ENCODE results near the gene S100A6.

DNA sequence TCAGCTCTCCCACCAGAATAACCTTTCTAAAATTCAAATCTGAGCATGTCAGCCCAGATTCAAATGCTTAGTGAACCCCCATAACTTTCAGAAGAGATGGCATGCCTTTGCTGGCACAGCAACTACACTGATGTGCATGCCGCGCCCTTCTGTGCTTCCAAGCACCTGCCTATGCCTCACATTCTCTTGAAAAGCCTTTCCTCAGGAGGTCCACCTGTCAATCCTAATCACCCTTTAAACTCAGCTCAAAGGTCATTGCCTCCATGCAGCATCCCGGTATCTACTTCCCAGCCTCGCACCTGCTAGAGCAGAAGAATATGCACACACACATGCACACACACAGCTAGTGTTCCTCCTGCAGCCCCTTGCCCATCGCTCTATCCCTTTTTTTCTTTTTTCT, 35.1 kb upstream of the S100A6 start:
- no peak for TF ChIP-seq NFYB (CRISPR knock-in tag; conservative IDR thresholded peaks at IDR 0.05; ENCODE audit: low read depth)
- no peak for TF ChIP-seq CREM (CRISPR knock-in tag; IDR thresholded peaks at IDR 0.05)
- no peak for TF ChIP-seq ZNF317 (CRISPR knock-in tag; IDR thresholded peaks at IDR 0.05; ENCODE audit: borderline replicate concordance, low read depth)
- no peak for TF ChIP-seq TP53 (CRISPR knock-in tag; IDR thresholded peaks at IDR 0.05)
- TF ChIP-seq FOXJ3 (CRISPR knock-in tag; IDR thresholded peaks at IDR 0.05; ENCODE audit: borderline replicate concordance), result no peak
- TF ChIP-seq, protein P1, sequence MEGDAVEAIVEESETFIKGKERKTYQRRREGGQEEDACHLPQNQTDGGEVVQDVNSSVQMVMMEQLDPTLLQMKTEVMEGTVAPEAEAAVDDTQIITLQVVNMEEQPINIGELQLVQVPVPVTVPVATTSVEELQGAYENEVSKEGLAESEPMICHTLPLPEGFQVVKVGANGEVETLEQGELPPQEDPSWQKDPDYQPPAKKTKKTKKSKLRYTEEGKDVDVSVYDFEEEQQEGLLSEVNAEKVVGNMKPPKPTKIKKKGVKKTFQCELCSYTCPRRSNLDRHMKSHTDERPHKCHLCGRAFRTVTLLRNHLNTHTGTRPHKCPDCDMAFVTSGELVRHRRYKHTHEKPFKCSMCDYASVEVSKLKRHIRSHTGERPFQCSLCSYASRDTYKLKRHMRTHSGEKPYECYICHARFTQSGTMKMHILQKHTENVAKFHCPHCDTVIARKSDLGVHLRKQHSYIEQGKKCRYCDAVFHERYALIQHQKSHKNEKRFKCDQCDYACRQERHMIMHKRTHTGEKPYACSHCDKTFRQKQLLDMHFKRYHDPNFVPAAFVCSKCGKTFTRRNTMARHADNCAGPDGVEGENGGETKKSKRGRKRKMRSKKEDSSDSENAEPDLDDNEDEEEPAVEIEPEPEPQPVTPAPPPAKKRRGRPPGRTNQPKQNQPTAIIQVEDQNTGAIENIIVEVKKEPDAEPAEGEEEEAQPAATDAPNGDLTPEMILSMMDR (IDR thresholded peaks at IDR 0.05), result no peak
- TF ChIP-seq, protein P2, sequence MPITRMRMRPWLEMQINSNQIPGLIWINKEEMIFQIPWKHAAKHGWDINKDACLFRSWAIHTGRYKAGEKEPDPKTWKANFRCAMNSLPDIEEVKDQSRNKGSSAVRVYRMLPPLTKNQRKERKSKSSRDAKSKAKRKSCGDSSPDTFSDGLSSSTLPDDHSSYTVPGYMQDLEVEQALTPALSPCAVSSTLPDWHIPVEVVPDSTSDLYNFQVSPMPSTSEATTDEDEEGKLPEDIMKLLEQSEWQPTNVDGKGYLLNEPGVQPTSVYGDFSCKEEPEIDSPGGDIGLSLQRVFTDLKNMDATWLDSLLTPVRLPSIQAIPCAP (CRISPR knock-in tag; IDR thresholded peaks at IDR 0.05), result no peak
- TF ChIP-seq, protein P3, sequence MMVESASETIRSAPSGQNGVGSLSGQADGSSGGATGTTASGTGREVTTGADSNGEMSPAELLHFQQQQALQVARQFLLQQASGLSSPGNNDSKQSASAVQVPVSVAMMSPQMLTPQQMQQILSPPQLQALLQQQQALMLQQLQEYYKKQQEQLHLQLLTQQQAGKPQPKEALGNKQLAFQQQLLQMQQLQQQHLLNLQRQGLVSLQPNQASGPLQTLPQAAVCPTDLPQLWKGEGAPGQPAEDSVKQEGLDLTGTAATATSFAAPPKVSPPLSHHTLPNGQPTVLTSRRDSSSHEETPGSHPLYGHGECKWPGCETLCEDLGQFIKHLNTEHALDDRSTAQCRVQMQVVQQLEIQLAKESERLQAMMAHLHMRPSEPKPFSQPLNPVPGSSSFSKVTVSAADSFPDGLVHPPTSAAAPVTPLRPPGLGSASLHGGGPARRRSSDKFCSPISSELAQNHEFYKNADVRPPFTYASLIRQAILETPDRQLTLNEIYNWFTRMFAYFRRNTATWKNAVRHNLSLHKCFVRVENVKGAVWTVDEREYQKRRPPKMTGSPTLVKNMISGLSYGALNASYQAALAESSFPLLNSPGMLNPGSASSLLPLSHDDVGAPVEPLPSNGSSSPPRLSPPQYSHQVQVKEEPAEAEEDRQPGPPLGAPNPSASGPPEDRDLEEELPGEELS (CRISPR knock-in tag; IDR thresholded peaks at IDR 0.05), result no peak
- TF ChIP-seq, protein P4, sequence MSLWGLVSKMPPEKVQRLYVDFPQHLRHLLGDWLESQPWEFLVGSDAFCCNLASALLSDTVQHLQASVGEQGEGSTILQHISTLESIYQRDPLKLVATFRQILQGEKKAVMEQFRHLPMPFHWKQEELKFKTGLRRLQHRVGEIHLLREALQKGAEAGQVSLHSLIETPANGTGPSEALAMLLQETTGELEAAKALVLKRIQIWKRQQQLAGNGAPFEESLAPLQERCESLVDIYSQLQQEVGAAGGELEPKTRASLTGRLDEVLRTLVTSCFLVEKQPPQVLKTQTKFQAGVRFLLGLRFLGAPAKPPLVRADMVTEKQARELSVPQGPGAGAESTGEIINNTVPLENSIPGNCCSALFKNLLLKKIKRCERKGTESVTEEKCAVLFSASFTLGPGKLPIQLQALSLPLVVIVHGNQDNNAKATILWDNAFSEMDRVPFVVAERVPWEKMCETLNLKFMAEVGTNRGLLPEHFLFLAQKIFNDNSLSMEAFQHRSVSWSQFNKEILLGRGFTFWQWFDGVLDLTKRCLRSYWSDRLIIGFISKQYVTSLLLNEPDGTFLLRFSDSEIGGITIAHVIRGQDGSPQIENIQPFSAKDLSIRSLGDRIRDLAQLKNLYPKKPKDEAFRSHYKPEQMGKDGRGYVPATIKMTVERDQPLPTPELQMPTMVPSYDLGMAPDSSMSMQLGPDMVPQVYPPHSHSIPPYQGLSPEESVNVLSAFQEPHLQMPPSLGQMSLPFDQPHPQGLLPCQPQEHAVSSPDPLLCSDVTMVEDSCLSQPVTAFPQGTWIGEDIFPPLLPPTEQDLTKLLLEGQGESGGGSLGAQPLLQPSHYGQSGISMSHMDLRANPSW (CRISPR knock-in tag; conservative IDR thresholded peaks at IDR 0.05; ENCODE audit: low read depth), result no peak
- TF ChIP-seq, protein P5, sequence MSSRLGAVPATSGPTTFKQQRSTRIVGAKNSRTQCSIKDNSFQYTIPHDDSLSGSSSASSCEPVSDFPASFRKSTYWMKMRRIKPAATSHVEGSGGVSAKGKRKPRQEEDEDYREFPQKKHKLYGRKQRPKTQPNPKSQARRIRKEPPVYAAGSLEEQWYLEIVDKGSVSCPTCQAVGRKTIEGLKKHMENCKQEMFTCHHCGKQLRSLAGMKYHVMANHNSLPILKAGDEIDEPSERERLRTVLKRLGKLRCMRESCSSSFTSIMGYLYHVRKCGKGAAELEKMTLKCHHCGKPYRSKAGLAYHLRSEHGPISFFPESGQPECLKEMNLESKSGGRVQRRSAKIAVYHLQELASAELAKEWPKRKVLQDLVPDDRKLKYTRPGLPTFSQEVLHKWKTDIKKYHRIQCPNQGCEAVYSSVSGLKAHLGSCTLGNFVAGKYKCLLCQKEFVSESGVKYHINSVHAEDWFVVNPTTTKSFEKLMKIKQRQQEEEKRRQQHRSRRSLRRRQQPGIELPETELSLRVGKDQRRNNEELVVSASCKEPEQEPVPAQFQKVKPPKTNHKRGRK (CRISPR knock-in tag; IDR thresholded peaks at IDR 0.05; ENCODE audit: borderline replicate concordance), result no peak
